Measurements from ENCODE around the gene PCDHGA1. TPM values are rescaled to one million over a fixed set of nuclear protein-coding genes. Genes with fewer than 3 reads are reported as not detected.
A peak's percentile ranks its signal among the peaks of the same experiment; 100 is the strongest.
"Not testable (repeated sequence)": the region's sequence is repeated elsewhere in the genome, so short reads cannot be mapped to it uniquely, and the experiment has no call there.

The PCDHGA1 gene
- total and polyA plus RNA-seq, 9 donors: 0.44 to 0.86 (median 0.63) TPM

- no peaks in the 10 kb centered on the region for H3K4me1 ChIP-seq (ENCODE audit: control insufficient read depth, insufficient read depth, low read length)
- peaks cover 91% of the 10 kb centered on the region for H3K9me3 ChIP-seq (replicated peaks; ENCODE audit: control insufficient read depth, low read depth, low read length)
- H3K4me3 ChIP-seq (ENCODE audit: low read length): no peak overlapping the region
- H3K36me3 ChIP-seq (ENCODE audit: control insufficient read depth, insufficient read depth, low read length): no peaks in the 10 kb centered on the region
- peaks cover 31% of the 10 kb centered on the region for H3K27me3 ChIP-seq (ENCODE audit: control insufficient read depth, insufficient read depth, low read length)
- DNase-seq: no peak
- H3K27ac ChIP-seq (ENCODE audit: low read length): no peak overlapping the region
- WGBS (ENCODE audit: insufficient coverage): 18% methylated on average over 42 of the region's 42 CpGs
Measured at GRCh38 chr5:141422742-141423291, 92.5 kb downstream of the PCDHGA1 start.

- Histone ChIP-seq H3K4me3 (ENCODE audit: low read length) (no peak overlapping the region), H3K9me3 (replicated peaks; ENCODE audit: control insufficient read depth, low read depth, low read length) (peaks cover 83% of the 10 kb centered on the region), H3K27me3 (ENCODE audit: control insufficient read depth, insufficient read depth, low read length) (peaks cover 19% of the 10 kb centered on the region), H3K27ac (ENCODE audit: low read length) (no peak overlapping the region), H3K36me3 (ENCODE audit: control insufficient read depth, insufficient read depth, low read length) (no peaks in the 10 kb centered on the region), H3K4me1 (ENCODE audit: control insufficient read depth, insufficient read depth, low read length) (no peaks in the 10 kb centered on the region)
- WGBS (ENCODE audit: insufficient coverage): 32% methylated on average over 53 of the region's 53 CpGs
- DNase-seq: no peak
Measured at GRCh38 chr5:141427783-141428426, 97.6 kb downstream of the PCDHGA1 start.

GRCh38 chr5:141430332-141431113 lies 100.2 kb downstream of the PCDHGA1 start, which contains the start of gene PCDHGA12:
Gene PCDHGA12, plus strand, starts transcription at chr5:141430507. Its CDS starts 253 bp downstream, at chr5:141430760.
- peaks cover 71% of the 10 kb centered on the region for H3K9me3 ChIP-seq (replicated peaks; ENCODE audit: control insufficient read depth, low read depth, low read length)
- no peak within 1 kb of the TSS for H3K27ac ChIP-seq (ENCODE audit: low read length)
- 11% methylated on average over 30 of the region's 33 CpGs for WGBS (ENCODE audit: insufficient coverage)
- no peaks in the 10 kb centered on the region for H3K4me1 ChIP-seq (ENCODE audit: control insufficient read depth, insufficient read depth, low read length)
- peaks cover 13% of the 10 kb centered on the region for H3K27me3 ChIP-seq (ENCODE audit: control insufficient read depth, insufficient read depth, low read length)
- H3K4me3 ChIP-seq (ENCODE audit: low read length): peak within 1 kb of the TSS; percentile 9
- H3K36me3 ChIP-seq (ENCODE audit: control insufficient read depth, insufficient read depth, low read length): no peaks in the 10 kb centered on the region
- DNase-seq: peak; percentile 62

GRCh38 chr5:141431286-141431685 lies 101.0 kb downstream of the PCDHGA1 start:
- Histone ChIP-seq H3K9me3 (replicated peaks; ENCODE audit: control insufficient read depth, low read depth, low read length) (peaks cover 69% of the 10 kb centered on the region), H3K4me3 (ENCODE audit: low read length) (no peak overlapping the region), H3K4me1 (ENCODE audit: control insufficient read depth, insufficient read depth, low read length) (no peaks in the 10 kb centered on the region), H3K27me3 (ENCODE audit: control insufficient read depth, insufficient read depth, low read length) (peaks cover 10% of the 10 kb centered on the region), H3K27ac (ENCODE audit: low read length) (no peak overlapping the region), H3K36me3 (ENCODE audit: control insufficient read depth, insufficient read depth, low read length) (no peaks in the 10 kb centered on the region)
- no peak for DNase-seq
- 14% methylated on average over 37 of the region's 37 CpGs for WGBS (ENCODE audit: insufficient coverage)

GRCh38 chr5:141432308-141432707 lies 102.0 kb downstream of the PCDHGA1 start:
- peaks cover 62% of the 10 kb centered on the region for H3K9me3 ChIP-seq (replicated peaks; ENCODE audit: control insufficient read depth, low read depth, low read length)
- H3K27me3 ChIP-seq (ENCODE audit: control insufficient read depth, insufficient read depth, low read length): not testable (repeated sequence)
- 30% methylated on average over 20 of the region's 38 CpGs for WGBS (ENCODE audit: insufficient coverage)

GRCh38 chr5:141432726-141433125 lies 102.4 kb downstream of the PCDHGA1 start:
- H3K27ac ChIP-seq (ENCODE audit: low read length); H3K36me3 ChIP-seq (ENCODE audit: control insufficient read depth, insufficient read depth, low read length); DNase-seq; H3K4me3 ChIP-seq (ENCODE audit: low read length); H3K4me1 ChIP-seq (ENCODE audit: control insufficient read depth, insufficient read depth, low read length); H3K27me3 ChIP-seq (ENCODE audit: control insufficient read depth, insufficient read depth, low read length): not testable (repeated sequence)
- WGBS (ENCODE audit: insufficient coverage): 25% methylated on average over 27 of the region's 29 CpGs
- H3K9me3 ChIP-seq (replicated peaks; ENCODE audit: control insufficient read depth, low read depth, low read length): peaks cover 60% of the 10 kb centered on the region

More at GRCh38 chr5:141432308-141432707, 102.0 kb downstream of the PCDHGA1 start:
- not testable (repeated sequence) for H3K4me3 ChIP-seq (ENCODE audit: low read length); H3K4me1 ChIP-seq (ENCODE audit: control insufficient read depth, insufficient read depth, low read length); H3K27ac ChIP-seq (ENCODE audit: low read length); H3K36me3 ChIP-seq (ENCODE audit: control insufficient read depth, insufficient read depth, low read length); DNase-seq

- no peaks in the 10 kb centered on the region for H3K36me3 ChIP-seq (ENCODE audit: control insufficient read depth, insufficient read depth, low read length)
- no peak overlapping the region for H3K27ac ChIP-seq (ENCODE audit: low read length)
- H3K4me1 ChIP-seq (ENCODE audit: control insufficient read depth, insufficient read depth, low read length): no peaks in the 10 kb centered on the region
- no peak for DNase-seq
- no peak overlapping the region for H3K4me3 ChIP-seq (ENCODE audit: low read length)
- H3K9me3 ChIP-seq (replicated peaks; ENCODE audit: control insufficient read depth, low read depth, low read length): peaks cover 53% of the 10 kb centered on the region
- WGBS (ENCODE audit: insufficient coverage): no CpG with 5 or more reads among the region's 2 CpGs
- H3K27me3 ChIP-seq (ENCODE audit: control insufficient read depth, insufficient read depth, low read length): peaks cover 6% of the 10 kb centered on the region
Measured at GRCh38 chr5:141434006-141434405, 103.7 kb downstream of the PCDHGA1 start.

GRCh38 chr5:141437221-141437620 lies 106.9 kb downstream of the PCDHGA1 start:
- peaks cover 59% of the 10 kb centered on the region for H3K9me3 ChIP-seq (replicated peaks; ENCODE audit: control insufficient read depth, low read depth, low read length)
- no peak for DNase-seq
- no peaks in the 10 kb centered on the region for H3K4me1 ChIP-seq (ENCODE audit: control insufficient read depth, insufficient read depth, low read length)
- no peak overlapping the region for H3K4me3 ChIP-seq (ENCODE audit: low read length)
- H3K36me3 ChIP-seq (ENCODE audit: control insufficient read depth, insufficient read depth, low read length): no peaks in the 10 kb centered on the region
- no CpG with 5 or more reads among the region's 2 CpGs for WGBS (ENCODE audit: insufficient coverage)
- H3K27me3 ChIP-seq (ENCODE audit: control insufficient read depth, insufficient read depth, low read length): no peaks in the 10 kb centered on the region
- H3K27ac ChIP-seq (ENCODE audit: low read length): no peak overlapping the region

GRCh38 chr5:141439411-141440141 lies 109.3 kb downstream of the PCDHGA1 start:
- Histone ChIP-seq H3K4me3 (ENCODE audit: low read length) (no peak overlapping the region), H3K4me1 (ENCODE audit: control insufficient read depth, insufficient read depth, low read length) (no peaks in the 10 kb centered on the region), H3K27me3 (ENCODE audit: control insufficient read depth, insufficient read depth, low read length) (no peaks in the 10 kb centered on the region), H3K27ac (ENCODE audit: low read length) (no peak overlapping the region), H3K9me3 (replicated peaks; ENCODE audit: control insufficient read depth, low read depth, low read length) (peaks cover 53% of the 10 kb centered on the region), H3K36me3 (ENCODE audit: control insufficient read depth, insufficient read depth, low read length) (no peaks in the 10 kb centered on the region)
- DNase-seq: no peak
- 55% methylated on average over 9 of the region's 10 CpGs for WGBS (ENCODE audit: insufficient coverage)

- no peak for DNase-seq
- Histone ChIP-seq H3K27me3 (ENCODE audit: control insufficient read depth, insufficient read depth, low read length) (no peaks in the 10 kb centered on the region), H3K9me3 (replicated peaks; ENCODE audit: control insufficient read depth, low read depth, low read length) (peaks cover 58% of the 10 kb centered on the region), H3K27ac (ENCODE audit: low read length) (no peak overlapping the region), H3K4me1 (ENCODE audit: control insufficient read depth, insufficient read depth, low read length) (no peaks in the 10 kb centered on the region), H3K4me3 (ENCODE audit: low read length) (no peak overlapping the region), H3K36me3 (ENCODE audit: control insufficient read depth, insufficient read depth, low read length) (no peaks in the 10 kb centered on the region)
- WGBS (ENCODE audit: insufficient coverage): 93% methylated on average over 2 of the region's 9 CpGs
Measured at GRCh38 chr5:141440341-141440740, 110.0 kb downstream of the PCDHGA1 start.
